ENCODE measurements around the gene NEGR1. TPM values are rescaled to one million over a fixed set of nuclear protein-coding genes. Genes with fewer than 3 reads are reported as not detected.

The NEGR1 gene
- total and polyA plus RNA-seq, 2 experiments from 2014 or later = 1.0 to 2.8 TPM

- Histone ChIP-seq H3K27me3 (no peaks in the 10 kb centered on the region), H3K79me2 (no peaks in the 10 kb centered on the region), H4K20me1 (ENCODE audit: insufficient read depth, poor library complexity, severe bottlenecking) (no peaks in the 10 kb centered on the region), H3K4me3 (no peak overlapping the region), H3K36me3 (replicated peaks; ENCODE audit: insufficient read depth, low read depth) (no peaks in the 10 kb centered on the region), H3K4me2 (no peak overlapping the region), H2AFZ (no peak overlapping the region), H3K9me2 (replicated peaks; ENCODE audit: insufficient read depth) (no peaks in the 10 kb centered on the region), H3K27ac (no peak overlapping the region), H3K4me1 (ENCODE audit: insufficient read depth) (no peaks in the 10 kb centered on the region), H3K9me3 (ENCODE audit: low read depth) (no peaks in the 10 kb centered on the region)
- DNase-seq (ENCODE audit: low spot score) = no peak
- TF ChIP-seq EZH2phosphoT487 (IDR thresholded peaks at IDR 0.05; ENCODE audit: low read depth, severe bottlenecking, unreplicated experiment) (no peak), CTCF (IDR thresholded peaks at IDR 0.05; ENCODE audit: poor library complexity) (no peak), EZH2 (IDR thresholded peaks at IDR 0.05; ENCODE audit: borderline replicate concordance) (no peak)
Observed at GRCh38 chr1:71424536-71424935, 857.8 kb downstream of the NEGR1 start.

- Histone ChIP-seq H3K9me3 (ENCODE audit: low read depth) (no peaks in the 10 kb centered on the region), H2AFZ (no peak overlapping the region), H3K27ac (no peak overlapping the region), H3K4me3 (no peak overlapping the region), H3K27me3 (no peaks in the 10 kb centered on the region), H3K9me2 (replicated peaks; ENCODE audit: insufficient read depth) (no peaks in the 10 kb centered on the region), H3K36me3 (replicated peaks; ENCODE audit: insufficient read depth, low read depth) (no peaks in the 10 kb centered on the region), H4K20me1 (ENCODE audit: insufficient read depth, poor library complexity, severe bottlenecking) (no peaks in the 10 kb centered on the region), H3K4me1 (ENCODE audit: insufficient read depth) (no peaks in the 10 kb centered on the region), H3K4me2 (no peak overlapping the region), H3K79me2 (no peaks in the 10 kb centered on the region)
- TF ChIP-seq EZH2 (IDR thresholded peaks at IDR 0.05; ENCODE audit: borderline replicate concordance) (no peak), EZH2phosphoT487 (IDR thresholded peaks at IDR 0.05; ENCODE audit: low read depth, severe bottlenecking, unreplicated experiment) (no peak), CTCF (IDR thresholded peaks at IDR 0.05; ENCODE audit: poor library complexity) (no peak)
- DNase-seq (ENCODE audit: low spot score) = no peak
- WGBS (ENCODE audit: low lambda C conversion rate, missing lambda C conversion rate) = 76% methylated on average over 6 of the region's 6 CpGs
Observed at GRCh38 chr1:71422221-71422620, 860.1 kb downstream of the NEGR1 start.

- WGBS (ENCODE audit: low lambda C conversion rate, missing lambda C conversion rate) = 93% methylated on average over 3 of the region's 3 CpGs
- Histone ChIP-seq H3K79me2 (no peaks in the 10 kb centered on the region), H3K27ac (no peak overlapping the region), H3K36me3 (replicated peaks; ENCODE audit: insufficient read depth, low read depth) (no peaks in the 10 kb centered on the region), H3K4me1 (ENCODE audit: insufficient read depth) (no peaks in the 10 kb centered on the region), H3K9me3 (ENCODE audit: low read depth) (no peaks in the 10 kb centered on the region), H2AFZ (no peak overlapping the region), H3K9me2 (replicated peaks; ENCODE audit: insufficient read depth) (no peaks in the 10 kb centered on the region), H4K20me1 (ENCODE audit: insufficient read depth, poor library complexity, severe bottlenecking) (no peaks in the 10 kb centered on the region), H3K4me3 (no peak overlapping the region), H3K27me3 (no peaks in the 10 kb centered on the region), H3K4me2 (no peak overlapping the region)
- no peak for DNase-seq (ENCODE audit: low spot score)
- TF ChIP-seq CTCF (IDR thresholded peaks at IDR 0.05; ENCODE audit: poor library complexity) (no peak), EZH2phosphoT487 (IDR thresholded peaks at IDR 0.05; ENCODE audit: low read depth, severe bottlenecking, unreplicated experiment) (no peak), EZH2 (IDR thresholded peaks at IDR 0.05; ENCODE audit: borderline replicate concordance) (no peak)
Observed at GRCh38 chr1:71417421-71417820, 864.9 kb downstream of the NEGR1 start.

GRCh38 chr1:71414179-71414578, 868.2 kb downstream of the NEGR1 start:
- Histone ChIP-seq H3K79me2 (no peaks in the 10 kb centered on the region), H3K4me2 (no peak overlapping the region), H3K4me3 (no peak overlapping the region), H3K9me3 (ENCODE audit: low read depth) (no peaks in the 10 kb centered on the region), H3K27me3 (no peaks in the 10 kb centered on the region), H2AFZ (no peak overlapping the region), H3K4me1 (ENCODE audit: insufficient read depth) (no peaks in the 10 kb centered on the region), H3K36me3 (replicated peaks; ENCODE audit: insufficient read depth, low read depth) (no peaks in the 10 kb centered on the region), H3K27ac (no peak overlapping the region), H4K20me1 (ENCODE audit: insufficient read depth, poor library complexity, severe bottlenecking) (no peaks in the 10 kb centered on the region), H3K9me2 (replicated peaks; ENCODE audit: insufficient read depth) (no peaks in the 10 kb centered on the region)
- 63% methylated on average over 2 of the region's 2 CpGs for WGBS (ENCODE audit: low lambda C conversion rate, missing lambda C conversion rate)
- no peak for DNase-seq (ENCODE audit: low spot score)
- no peak for TF ChIP-seq EZH2phosphoT487 (IDR thresholded peaks at IDR 0.05; ENCODE audit: low read depth, severe bottlenecking, unreplicated experiment)
- TF ChIP-seq CTCF (IDR thresholded peaks at IDR 0.05; ENCODE audit: poor library complexity) = no peak
- no peak for TF ChIP-seq EZH2 (IDR thresholded peaks at IDR 0.05; ENCODE audit: borderline replicate concordance)

All from hepatocyte (in vitro differentiated cells).